Glomerular endothelial cell (primary cell): ENCODE measurements around the gene HOXC9. TPM values are rescaled to one million over a fixed set of nuclear protein-coding genes. Genes with fewer than 3 reads are reported as not detected.

Source experiments
- DNase-seq: peaks from one replicate; pipeline ENCODE4 v3.0.0-alpha.2; 2011; ENCODE audit warnings: low read depth, low spot score; ENCODE audit errors: extremely low read depth
- total RNA-seq: library from RNA; depleted of rRNA; stranded (reverse); fragments of >200 nt; gene quantifications from 2 replicates; pipeline ENCODE4 v1.2.3, GENCODE V29; 2015

Gene HOXC9
- total RNA-seq, 1 donor from 2014 or later = 5.7 TPM

DNA sequence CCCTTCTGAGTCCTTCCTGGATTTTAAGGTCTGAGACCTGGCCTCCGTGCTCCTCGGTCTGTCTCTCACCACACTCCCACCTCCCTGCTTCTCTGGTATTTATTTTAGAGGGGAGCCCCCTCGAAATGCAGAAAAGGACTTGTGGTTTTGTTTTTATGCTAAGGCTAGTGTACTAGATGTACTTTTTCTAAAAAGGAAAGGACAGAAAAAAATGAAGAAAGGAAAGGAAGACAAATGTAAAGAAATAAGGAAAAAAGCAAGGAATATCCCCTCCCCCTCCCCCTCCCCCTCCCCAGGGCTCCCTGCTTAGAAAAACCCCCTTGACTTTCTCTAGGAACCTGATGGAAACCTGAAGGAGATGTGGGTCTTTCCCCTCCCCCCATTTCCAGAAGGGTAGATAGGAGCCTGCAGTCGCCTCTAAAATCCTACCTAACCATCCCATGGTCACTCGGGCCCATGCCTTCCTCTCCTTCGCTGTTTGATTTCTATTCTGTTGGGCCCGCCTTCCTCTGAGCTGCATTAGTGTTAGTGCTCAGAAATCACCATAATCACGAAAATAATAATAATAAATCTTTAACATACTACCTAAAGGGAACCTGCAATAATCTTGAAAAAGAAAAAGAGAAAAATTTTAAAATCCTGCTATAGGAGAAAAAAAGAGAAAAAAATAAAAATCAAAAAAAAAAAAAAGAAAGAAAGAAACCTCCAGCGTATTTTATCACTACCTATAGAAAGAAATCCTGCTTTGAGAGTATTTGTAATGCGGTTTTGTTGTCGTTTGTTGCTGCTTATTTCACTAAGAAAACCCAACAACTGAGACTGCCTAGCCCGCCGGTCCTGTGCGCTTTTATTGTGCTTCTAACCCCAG lies 11.9 kb downstream of the HOXC9 start:
- no peak for DNase-seq

DNA sequence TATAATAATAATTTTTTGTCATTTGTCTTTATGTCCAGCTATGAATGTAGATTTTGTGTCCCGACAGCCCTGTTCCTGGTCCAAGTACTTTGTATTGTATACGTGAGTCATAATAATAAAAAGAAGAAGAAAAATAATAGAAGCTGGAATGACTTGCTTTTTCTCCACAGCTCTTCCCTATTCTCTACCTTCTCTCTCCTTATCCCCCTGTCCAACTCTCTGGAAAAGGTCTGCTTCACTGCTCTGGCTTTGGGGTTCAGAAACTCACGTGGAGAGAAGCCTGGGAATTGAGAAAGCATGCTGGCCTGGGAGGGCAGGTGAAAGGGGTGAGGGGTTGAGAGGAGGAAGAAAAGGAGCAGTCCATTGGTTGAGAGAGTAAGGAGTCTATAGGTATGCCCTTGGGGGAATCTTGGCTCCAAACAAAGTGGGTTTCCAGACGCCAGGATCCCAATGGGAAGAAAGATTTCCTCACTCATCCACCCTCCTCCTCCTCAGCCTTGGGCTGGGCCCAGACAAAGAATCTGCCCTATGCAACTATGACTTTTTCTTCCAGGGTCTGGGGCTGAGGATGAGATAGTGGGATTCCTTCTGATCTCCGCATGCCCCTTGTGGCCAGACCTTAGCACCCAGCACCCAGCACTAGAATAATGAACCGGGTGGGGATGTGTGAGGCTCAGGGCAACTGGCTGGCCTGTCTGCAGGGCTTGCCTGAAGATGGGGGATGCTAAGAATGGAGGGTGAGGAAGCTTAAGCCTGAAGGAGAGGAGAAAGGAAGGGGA lies 12.9 kb downstream of the HOXC9 start:
- no peak for DNase-seq

DNA sequence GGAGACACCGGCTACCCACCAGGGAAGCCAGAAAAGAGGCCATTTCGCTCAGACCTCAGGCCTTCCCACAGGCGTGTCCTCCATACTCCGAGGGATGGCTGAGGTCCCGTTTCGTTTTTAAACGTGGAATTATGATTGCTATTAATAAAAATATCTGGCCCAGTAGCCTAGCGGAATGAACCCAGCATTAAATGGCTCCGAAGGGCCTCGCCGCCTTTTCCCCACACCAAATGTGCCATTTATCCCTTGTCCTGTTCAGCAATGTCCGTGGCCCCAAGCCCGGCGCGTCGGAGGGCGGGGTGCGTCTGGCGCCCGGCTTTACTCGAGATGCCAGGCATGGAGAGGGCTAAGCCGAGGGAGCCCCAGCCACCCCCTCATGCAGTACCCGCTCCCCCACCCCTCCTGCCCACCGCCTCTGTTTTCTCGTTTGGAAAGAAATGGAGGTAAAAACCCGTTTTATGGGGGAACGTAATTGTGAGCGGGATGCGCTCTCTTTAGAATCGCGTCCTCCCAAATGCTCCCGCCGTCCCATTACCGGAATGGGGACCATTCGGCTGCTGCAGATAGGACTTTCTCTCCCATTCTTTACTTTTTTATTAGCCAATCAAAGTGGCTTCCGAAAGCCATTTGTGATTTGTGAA lies 14.5 kb downstream of the HOXC9 start:
- no peak for DNase-seq

DNA sequence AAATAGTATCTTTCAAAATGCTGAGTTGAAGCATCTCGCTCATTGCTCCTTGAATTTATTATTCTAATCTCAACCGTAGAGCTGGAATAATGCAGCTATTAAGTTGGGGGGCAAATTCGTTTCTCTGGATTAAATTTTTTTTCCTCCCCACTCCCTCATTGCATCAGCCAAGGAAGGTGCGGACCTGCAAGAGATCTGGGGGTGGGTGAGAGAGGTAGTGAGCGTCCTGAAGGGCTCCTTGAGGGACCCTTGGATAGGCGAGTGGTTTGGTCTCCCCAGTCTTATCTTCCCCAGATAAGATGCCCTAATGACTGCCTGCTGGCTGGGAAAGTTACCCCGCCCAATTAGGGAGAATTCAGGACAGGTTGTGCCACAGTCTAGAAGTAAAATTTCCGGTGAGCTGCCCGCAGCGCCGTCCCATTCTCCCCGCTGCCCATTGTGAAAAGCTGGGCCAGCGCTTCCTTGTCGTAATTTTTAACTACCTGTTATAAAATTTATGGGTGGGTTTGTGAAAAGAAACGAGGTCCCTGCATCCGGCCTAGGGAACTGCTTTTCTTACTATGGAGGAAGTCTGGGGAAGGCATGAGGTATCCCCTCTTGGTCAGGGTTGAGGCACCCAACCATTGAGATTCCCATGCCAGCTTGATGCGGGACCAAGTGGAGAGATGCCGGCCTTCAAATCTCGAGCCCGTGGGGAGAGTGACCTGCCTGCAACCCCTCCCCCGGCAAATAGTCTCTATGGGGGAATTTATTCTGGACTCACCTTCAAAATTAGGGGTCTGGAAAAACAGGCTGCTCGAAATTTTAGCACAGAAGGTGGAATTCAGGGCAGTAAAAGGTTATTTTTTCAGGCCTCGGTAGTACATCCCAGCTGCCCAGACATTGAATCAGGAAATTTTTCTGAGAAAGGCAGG lies 15.3 kb downstream of the HOXC9 start:
- no peak for DNase-seq

DNA sequence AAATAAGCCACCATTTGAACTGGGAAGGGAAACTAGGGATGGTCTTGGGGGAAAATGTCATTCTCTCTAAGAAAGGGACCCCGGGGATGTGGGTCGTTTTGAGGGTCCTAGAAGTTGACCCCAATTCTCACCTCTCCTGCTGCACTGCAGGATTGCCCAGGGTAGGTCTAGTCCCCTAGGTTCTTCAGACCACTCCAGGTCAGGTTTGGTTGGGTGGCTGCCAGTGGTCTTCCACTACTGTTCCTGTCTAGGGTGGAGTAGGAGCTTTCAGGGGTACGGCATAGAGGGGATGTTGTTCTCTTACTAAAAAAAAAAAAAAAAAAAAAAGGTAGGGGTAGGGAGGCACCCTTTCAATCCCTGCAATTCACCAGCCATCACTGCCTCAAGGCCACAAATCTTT lies 16.1 kb downstream of the HOXC9 start:
- DNase-seq = no peak

DNA sequence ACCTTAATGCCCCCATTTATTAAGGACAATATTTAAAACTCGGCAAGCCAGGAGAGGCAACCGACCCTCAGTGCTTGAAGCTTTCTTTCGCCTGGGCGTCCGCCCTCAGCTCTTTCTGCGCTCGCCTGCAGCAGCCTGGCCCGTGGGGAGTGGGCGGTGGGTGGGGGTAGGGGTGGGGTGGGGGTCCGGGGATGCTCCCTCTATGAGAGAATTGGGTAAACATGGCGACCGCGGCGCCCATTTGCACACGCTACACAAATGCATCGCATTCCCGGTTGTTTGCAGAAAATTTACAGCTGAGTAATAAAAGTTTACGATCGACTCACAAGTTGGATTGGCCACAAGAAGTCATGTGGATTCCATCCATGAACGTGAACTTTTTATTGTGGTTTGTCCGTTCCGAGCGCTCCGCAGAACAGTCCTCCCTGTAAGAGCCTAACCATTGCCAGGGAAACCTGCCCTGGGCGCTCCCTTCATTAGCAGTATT lies 16.6 kb downstream of the HOXC9 start:
- no peak for DNase-seq

DNA sequence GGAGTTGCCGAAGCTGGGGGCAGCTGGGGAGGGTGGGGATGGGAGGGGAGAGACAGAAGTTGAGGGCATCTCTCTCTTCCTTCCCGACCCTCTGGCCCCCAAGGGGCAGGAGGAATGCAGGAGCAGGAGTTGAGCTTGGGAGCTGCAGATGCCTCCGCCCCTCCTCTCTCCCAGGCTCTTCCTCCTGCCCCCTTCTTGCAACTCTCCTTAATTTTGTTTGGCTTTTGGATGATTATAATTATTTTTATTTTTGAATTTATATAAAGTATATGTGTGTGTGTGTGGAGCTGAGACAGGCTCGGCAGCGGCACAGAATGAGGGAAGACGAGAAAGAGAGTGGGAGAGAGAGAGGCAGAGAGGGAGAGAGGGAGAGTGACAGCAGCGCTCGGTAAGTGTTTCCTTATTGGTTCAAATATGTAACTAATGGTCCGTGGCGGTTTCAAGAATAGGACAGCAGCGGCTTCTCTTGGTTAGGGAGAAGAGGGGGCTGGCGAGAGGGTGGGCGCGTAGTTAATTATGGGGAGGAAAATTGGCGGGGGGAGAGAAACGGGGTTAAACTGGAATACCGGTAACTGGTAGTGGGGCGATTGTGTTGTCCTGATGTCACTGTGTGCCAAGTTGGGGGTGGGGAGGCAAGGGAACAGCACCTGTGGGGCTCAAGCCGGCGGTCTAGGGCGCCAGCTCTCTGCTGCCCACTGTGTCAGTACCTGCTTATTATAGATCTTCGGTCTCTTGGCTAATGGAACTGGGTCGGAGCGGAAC lies 17.2 kb downstream of the HOXC9 start:
- DNase-seq = no peak

DNA sequence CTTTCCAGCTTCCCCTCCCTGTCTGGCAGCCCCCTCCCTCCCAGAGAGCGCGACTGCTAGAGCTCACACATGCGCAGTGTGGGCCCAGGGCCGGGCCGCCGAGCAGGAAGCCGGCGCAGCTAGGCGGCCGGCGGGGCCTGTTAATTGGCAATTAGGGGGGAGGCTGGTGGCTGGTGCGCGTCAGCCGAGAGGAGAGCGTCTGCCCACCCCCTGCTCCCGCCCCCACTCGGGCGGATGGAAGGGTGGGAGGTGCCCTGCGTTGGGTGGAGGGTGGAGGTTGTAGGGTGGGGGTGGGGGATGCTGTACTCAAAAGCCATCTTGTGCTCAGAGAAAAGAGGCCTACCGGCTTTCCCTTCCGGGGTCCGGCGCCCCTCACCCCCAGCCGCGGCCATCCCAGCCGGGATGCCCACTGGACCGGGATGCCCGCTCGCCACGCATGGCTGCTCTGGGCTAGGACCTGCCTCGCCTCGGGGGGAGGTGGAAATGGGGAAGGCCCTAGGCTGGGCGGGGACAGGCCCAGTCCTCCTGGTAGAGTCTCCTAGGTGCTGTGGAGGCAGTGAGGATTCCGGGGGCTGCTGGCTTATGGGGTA lies 18.0 kb downstream of the HOXC9 start:
- DNase-seq = no peak

DNA sequence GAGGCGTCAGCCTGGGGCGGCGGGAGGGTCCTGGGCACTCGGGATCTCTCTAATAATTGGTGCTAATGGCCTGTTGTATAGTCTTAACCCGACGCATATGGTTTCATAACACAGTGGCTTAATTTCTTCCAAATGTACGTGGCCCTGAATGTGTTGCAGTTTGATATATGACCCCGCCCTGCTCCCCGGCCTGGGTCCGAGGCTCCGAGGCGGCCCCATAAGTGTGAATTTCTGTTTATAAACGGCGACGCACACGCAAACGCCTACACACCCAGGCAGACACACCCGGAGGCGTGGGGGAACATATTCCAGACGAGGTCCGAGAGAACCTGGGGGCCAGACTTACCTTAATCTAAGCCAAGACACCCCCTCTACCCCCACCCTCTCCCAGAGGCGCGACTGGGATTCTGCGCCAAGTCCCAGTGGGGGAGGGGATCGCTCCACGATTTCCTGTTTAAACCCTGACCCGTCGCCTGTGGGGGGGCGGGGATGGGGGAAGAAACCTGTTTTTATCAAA lies 18.6 kb downstream of the HOXC9 start:
- DNase-seq = no peak

DNA sequence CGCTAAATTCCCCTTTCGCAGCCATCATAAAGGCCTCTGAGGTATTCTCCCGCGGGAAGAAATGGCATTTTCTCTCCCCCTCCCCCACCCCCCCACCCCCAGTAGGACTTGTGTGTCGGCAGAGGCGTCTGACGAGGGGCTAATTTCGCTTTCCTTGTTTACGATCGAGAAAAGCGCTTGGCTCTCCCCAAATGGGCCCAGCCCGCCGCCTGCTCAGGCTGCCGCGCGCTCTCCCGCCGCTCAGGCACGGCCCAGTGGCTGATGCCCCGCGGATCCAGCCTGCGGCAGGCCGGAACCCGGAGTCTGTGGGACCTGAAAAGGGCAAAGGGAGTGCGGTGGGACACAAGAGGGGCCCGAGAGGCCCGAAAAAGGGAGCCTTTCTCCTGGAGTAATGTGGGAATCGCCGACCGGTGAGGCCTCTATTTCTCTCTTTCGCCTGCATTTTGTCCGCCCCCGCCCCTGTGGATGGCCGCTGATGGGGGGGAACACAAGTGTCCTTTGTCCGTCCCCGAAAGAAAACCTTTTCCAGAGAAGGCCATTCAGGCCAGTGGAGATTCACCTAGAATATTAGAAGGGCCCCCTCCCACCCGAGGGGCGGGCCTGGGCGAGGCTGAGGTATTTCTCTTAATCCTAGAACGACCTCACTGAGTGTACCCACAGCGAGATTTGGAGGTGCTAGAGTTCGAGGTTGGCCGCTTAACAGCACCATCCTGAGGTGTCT lies 19.3 kb downstream of the HOXC9 start:
- no peak for DNase-seq

DNA sequence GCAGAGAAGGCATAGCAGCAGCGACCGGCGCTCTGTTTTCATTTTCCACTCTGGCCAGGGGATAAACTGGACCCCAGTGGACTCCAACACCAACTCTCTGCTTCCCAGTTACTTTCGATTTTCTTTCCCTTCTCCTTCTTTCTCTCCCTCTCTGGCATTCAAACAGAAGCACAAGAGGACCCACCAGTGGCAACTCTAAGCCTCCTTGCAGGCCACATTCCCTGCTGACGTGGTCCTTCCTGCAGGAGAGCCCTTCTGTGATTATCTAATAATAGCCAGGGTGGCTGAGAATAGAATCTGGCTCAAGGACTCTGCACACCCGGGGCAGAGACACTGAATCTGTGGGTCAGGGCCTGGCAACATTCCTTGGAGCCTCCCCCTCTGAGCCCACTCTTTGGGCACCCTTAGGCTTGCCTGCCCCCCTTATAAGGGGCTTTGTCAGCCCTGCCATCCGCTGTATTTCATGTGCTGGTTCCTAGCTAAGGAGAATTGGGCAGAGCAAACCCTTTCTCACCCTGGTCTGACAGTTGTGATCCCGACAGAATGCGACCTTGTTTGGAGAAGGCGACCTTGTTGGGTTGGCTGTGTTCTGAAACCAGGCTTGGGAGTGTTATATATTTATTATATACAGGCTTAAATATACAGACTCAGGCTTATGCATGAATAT lies 20.1 kb downstream of the HOXC9 start:
- no peak for DNase-seq

DNA sequence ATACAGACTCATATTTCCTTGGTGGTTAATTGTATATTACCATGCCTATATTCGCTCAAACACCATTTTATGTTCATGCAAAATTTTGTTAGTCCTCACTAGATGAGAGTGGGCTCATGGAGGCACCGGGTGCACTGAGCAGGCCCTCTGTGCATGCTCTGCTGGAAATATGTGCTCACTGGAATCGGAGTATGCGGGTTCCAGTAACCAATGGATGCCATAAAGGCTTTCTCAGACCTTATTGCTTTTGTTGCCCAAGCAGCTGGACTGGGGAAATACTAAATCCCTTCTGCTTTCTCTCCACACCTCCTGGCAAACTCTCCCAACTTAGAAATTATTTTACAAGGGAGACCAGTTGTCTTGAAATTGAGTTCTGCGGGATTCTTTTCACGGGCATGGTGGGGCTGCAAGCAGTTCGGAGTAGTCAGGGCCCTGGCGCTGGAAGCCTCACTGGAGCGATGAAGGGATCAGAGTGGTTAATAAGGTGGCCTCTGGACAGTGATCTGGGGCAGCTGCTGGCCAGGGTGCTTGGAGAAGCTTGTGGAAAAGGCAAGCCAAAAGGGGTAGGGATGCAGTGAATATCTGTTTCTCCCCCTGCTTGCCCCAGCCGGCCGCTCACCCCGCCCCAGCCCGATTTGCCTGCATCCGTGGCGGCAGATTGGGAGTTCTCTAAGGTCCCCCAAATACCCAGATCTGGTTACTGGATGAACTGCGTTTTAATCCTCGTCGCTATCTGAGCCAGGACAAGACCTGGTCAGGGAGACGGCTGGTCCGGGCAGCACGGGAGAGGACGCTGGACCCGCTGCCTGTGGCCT lies 20.8 kb downstream of the HOXC9 start:
- DNase-seq = no peak

DNA sequence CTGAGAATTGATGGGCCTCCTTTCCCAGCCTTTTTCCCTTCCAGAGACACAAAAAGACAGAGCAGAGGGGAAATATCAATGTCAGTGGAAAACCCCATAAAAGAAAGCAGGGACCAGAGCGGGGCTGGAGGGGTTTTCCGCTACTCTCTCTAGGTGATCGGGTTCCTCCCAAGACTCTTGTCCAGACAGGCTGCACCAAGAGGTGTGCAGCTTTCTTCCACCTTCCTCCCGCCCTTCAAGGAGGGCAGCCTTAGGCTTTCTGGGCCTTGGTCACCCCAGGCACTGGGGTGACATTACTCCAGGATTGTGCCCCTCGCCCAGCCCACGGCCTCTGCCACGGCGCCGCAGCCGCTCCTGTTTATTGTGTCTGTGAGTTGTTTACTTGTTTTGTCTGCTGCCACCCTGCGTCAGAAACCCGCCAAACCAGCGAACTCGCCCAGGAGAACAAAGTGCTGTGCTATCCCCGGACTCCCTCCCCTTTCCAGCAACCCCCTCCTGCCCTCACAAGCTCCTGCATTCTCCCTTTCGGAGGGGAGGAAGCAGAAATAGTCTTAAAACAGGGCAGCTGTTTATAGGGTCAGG lies 21.6 kb downstream of the HOXC9 start:
- DNase-seq = no peak

DNA sequence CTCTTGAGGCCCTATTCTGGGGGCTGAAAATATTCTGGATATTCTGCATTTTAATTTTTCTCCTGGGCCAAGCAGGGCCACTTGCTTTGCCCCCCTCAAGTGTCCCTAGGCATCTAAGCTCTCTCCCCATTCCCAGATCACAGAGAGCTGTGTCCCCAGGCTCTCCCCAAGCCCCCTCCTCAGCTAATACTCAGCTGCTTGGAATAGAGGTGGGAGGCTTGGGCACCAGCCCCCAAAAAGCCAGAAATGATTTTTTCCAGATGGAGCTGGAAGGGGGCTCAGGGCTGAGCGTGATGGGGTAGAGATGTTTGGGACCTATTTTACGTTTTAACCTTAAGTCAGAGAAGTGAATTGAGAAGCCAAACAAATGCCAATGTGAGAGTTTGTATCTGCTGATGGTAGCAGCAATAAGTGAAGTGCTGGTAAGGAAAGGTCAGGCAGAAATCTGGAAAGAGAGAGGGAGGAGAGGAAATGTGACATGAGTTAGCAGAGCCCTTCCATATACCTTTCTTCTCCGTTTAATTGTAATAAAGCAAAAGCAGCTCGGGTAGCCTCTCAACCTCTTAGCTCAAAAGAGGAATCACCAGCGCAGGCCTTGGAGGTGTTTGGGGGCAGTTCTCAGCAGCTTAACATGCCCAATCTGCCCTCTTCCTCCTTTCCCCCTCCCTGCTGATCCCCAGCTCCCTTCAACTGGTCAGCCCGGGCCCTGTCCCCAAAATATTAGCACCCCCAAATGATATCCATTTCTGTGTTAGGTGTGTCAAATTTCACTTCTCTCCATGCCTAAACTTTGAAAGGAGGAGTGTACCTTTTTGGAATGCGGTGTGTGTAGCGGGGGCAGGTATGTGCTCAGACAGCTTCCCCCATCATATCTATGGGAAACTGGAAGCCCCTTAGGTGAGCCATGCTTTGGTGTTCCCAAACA lies 23.3 kb downstream of the HOXC9 start:
- DNase-seq = no peak

DNA sequence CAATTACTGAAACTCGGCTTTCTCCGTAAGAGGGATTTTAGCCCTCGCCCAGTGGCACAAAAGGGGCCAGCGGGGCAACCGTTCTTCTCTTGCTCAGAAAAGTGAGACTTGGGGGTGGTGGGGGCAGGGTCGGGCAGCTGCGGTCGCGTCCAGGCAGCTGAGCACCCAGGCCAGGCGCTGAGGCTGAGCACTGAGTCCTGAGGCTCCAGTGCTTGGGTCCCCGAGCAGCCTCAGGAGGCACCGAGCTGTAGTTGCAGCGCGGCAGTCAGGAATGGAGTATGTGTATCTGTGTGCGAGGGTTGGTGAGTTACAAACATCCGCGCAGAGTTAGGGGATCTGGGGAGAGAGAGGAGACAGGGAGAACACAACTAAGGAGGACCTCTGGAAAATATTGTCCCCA lies 24.2 kb downstream of the HOXC9 start:
- no peak for DNase-seq
